ENCODE measurements around the gene HES5.

HES5 gene

GRCh38 chr1:2515763-2516080 is 14.3 kb downstream of the HES5 start:
- Histone ChIP-seq H3K4me2 (ENCODE audit: low read length) (no peak overlapping the region), H2AFZ (no peak overlapping the region), H3K4me1 (no peaks in the 10 kb centered on the region), H3K36me3 (ENCODE audit: control insufficient read depth, insufficient read depth, low read length) (no peaks in the 10 kb centered on the region), H3K79me2 (no peaks in the 10 kb centered on the region), H3K9me3 (ENCODE audit: control insufficient read depth, low read length) (no peaks in the 10 kb centered on the region), H3K27ac (no peak overlapping the region), H3K27me3 (ENCODE audit: control insufficient read depth, insufficient read depth, low read length) (no peaks in the 10 kb centered on the region), H3K4me3 (ENCODE audit: low read depth, low read length) (no peak overlapping the region), H3K9ac (no peak overlapping the region)
- TF ChIP-seq CTCF (IDR thresholded peaks at IDR 0.05): no peak

- Histone ChIP-seq H3K79me2 (no peaks in the 10 kb centered on the region), H3K4me1 (no peaks in the 10 kb centered on the region), H3K4me2 (ENCODE audit: low read length) (no peak overlapping the region), H3K9ac (no peak overlapping the region), H3K27me3 (ENCODE audit: control insufficient read depth, insufficient read depth, low read length) (no peaks in the 10 kb centered on the region), H3K4me3 (ENCODE audit: low read depth, low read length) (no peak overlapping the region), H2AFZ (no peak overlapping the region), H3K27ac (no peak overlapping the region), H3K36me3 (ENCODE audit: control insufficient read depth, insufficient read depth, low read length) (no peaks in the 10 kb centered on the region), H3K9me3 (ENCODE audit: control insufficient read depth, low read length) (no peaks in the 10 kb centered on the region)
- TF ChIP-seq CTCF (IDR thresholded peaks at IDR 0.05): no peak
These were observed 14.9 kb downstream of the HES5 start for GRCh38 chr1:2514863-2515762.

GRCh38 chr1:2513939-2514652 is 16.0 kb downstream of the HES5 start:
- Histone ChIP-seq H3K4me1 (no peaks in the 10 kb centered on the region), H3K9ac (no peak overlapping the region), H3K27ac (no peak overlapping the region), H3K4me2 (ENCODE audit: low read length) (no peak overlapping the region), H3K9me3 (ENCODE audit: control insufficient read depth, low read length) (no peaks in the 10 kb centered on the region), H3K36me3 (ENCODE audit: control insufficient read depth, insufficient read depth, low read length) (no peaks in the 10 kb centered on the region), H3K4me3 (ENCODE audit: low read depth, low read length) (no peak overlapping the region), H3K27me3 (ENCODE audit: control insufficient read depth, insufficient read depth, low read length) (no peaks in the 10 kb centered on the region), H3K79me2 (no peaks in the 10 kb centered on the region), H2AFZ (no peak overlapping the region)
- no peak for TF ChIP-seq CTCF (IDR thresholded peaks at IDR 0.05)

- Histone ChIP-seq H3K4me3 (ENCODE audit: low read depth, low read length) (no peak overlapping the region), H3K27ac (no peak overlapping the region), H3K79me2 (no peaks in the 10 kb centered on the region), H3K9ac (no peak overlapping the region), H3K4me1 (no peaks in the 10 kb centered on the region), H3K4me2 (ENCODE audit: low read length) (no peak overlapping the region), H3K27me3 (ENCODE audit: control insufficient read depth, insufficient read depth, low read length) (no peaks in the 10 kb centered on the region), H2AFZ (no peak overlapping the region), H3K36me3 (ENCODE audit: control insufficient read depth, insufficient read depth, low read length) (no peaks in the 10 kb centered on the region), H3K9me3 (ENCODE audit: control insufficient read depth, low read length) (no peaks in the 10 kb centered on the region)
- TF ChIP-seq CTCF (IDR thresholded peaks at IDR 0.05): no peak
These were observed 17.1 kb downstream of the HES5 start for GRCh38 chr1:2512862-2513421.
